ENCODE data around the gene PCDH15.
A peak's percentile ranks its signal among the peaks of the same experiment; 100 is the strongest.

PCDH15 gene

DNA sequence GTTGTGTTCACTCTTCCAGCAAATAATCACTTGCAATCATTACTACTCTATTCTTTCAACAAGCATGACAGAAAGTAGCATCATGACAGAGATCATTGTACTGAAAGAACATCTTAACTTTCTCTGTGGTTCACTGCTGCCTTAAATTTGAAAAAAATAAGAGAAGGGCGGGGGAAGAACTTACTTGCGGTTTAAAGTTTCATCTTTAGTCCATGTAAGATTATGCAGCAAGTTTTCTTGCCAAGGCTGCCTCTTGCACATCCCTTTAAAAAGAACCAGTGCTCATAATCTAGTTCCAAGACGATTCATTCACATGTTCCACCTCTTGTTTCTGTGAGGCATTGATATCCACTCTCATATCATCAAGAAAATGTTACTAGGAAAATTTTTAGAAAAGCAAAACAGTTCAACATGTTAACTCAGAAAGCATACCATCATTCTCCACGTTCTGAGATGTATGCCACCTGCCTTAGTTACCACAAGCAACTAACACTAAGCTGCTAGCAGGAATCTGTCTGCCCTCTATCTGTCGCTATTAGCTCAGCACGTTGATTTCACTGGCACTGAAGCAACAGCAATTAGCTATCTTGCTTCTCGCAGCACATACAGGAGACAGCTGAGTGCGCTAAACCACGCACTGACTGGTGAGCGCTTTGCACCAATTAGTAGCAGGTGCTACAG lies at the start of gene PCDH15:
Gene PCDH15, minus strand, starts transcription at position 491 of the 681 bp plus-strand sequence. CDS start 136,969 bp downstream, outside the sequence.
- peak; percentile 78 for TF ChIP-seq CTCF (conservative IDR thresholded peaks at IDR 0.05; ENCODE audit: low read depth, low read length)
- DNase-seq (ENCODE audit: low read depth) = peak; percentile 63
- no peak within 1 kb of the TSS for H3K4me3 ChIP-seq (ENCODE audit: low read length)

- DNase-seq (ENCODE audit: low read depth) = no peak
- TF ChIP-seq CTCF (conservative IDR thresholded peaks at IDR 0.05; ENCODE audit: low read depth, low read length) = no peak
- no peak overlapping the region for H3K4me3 ChIP-seq (ENCODE audit: low read length)
These were observed 42.9 kb upstream of the PCDH15 start for GRCh38 chr10:54843932-54844331.

DNA sequence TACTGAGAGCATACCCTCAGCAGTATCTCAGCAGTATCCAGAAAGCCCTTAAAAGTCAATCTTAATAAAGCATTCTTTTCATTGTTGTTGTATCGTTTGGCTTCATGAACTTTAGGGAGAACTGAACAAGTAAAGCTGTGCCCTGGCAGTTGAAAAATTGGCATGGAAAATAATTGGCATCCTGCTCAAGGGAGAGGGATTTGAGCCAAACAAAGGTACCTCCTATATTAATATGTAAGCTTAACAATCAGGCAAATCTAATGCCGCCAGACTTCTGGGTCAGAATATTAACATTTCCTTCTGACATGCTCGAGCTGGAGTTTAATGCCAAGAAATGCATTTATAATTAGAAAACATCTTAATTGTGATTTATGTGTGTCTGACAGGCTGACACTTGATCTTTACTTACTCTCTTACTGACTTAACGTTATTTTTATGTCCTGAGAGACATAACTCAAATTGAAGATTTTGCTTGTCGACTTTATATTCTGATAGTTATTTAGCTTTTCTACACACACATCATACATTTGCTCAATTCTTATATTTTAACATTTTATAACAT lies 42.1 kb upstream of the PCDH15 start:
- H3K4me3 ChIP-seq (ENCODE audit: low read length) = no peak overlapping the region
- peak; percentile 47 for DNase-seq (ENCODE audit: low read depth)
- no peak for TF ChIP-seq CTCF (conservative IDR thresholded peaks at IDR 0.05; ENCODE audit: low read depth, low read length)

DNA sequence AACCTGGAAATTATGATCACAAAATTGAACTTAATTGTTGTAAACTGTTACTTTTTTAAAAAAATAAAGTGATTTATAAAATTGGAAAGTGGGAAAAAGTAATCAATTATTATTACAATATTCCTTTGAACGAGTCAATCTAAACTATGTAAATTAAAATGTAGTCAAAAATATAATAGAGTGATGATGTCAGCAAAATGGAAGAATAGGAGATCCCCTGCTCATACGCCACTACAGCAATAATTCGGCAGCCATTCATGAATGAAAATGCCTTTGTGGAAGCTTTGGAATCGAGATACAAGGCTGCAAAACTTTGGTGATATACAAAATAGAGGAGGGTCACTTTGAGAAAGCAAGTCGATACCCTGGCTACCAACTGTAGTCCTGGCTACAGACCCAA lies 36.4 kb upstream of the PCDH15 start:
- no peak for DNase-seq (ENCODE audit: low read depth)
- TF ChIP-seq CTCF (conservative IDR thresholded peaks at IDR 0.05; ENCODE audit: low read depth, low read length) = no peak
- H3K4me3 ChIP-seq (ENCODE audit: low read length) = no peak overlapping the region

DNA sequence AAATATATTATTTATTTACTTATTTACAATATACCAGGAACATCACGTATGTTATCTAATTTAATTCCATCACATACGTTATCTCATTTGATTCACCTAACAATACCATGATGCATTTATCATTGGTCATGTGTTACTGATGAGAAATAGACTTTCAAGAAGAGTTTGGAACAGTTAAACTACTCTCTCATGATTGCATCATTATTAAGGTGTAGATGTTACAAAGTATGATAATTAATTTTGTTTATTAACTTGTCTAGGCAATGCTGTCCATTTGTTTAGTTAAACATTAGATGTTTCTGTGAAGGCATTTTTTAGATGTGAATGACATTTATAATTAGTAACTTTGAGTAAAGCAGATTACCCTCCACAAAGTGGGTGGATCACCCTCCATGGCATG lies 32.0 kb upstream of the PCDH15 start:
- no peak for DNase-seq (ENCODE audit: low read depth)
- TF ChIP-seq CTCF (conservative IDR thresholded peaks at IDR 0.05; ENCODE audit: low read depth, low read length) = no peak
- no peak overlapping the region for H3K4me3 ChIP-seq (ENCODE audit: low read length)

DNA sequence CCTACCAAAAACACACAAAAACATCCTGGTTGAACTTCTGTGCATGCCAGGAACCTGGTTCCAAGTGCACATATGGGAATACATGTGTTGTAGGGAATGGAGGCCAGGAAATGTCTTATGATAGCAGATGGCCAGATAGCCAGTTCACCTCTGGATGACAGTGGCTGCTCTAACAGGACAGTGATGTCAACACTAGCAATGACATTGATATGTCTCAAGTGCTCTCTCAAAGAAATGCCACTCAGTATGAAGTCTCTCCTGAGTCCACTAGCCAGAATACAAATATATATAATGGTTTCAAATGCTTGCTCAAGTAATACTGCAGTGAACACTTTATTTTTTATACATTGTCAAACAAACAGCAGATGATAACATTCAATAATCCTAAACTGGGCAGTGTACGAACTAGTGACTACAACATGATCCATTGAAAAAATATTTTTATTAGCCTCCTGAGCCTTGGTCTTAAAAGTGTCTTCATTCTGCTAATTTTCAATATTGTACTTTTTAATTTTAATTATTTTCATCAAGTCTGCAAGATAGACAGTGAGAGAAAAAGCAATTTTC lies 26.0 kb upstream of the PCDH15 start:
- H3K4me3 ChIP-seq (ENCODE audit: low read length) = no peak overlapping the region
- no peak for DNase-seq (ENCODE audit: low read depth)
- no peak for TF ChIP-seq CTCF (conservative IDR thresholded peaks at IDR 0.05; ENCODE audit: low read depth, low read length)

DNA sequence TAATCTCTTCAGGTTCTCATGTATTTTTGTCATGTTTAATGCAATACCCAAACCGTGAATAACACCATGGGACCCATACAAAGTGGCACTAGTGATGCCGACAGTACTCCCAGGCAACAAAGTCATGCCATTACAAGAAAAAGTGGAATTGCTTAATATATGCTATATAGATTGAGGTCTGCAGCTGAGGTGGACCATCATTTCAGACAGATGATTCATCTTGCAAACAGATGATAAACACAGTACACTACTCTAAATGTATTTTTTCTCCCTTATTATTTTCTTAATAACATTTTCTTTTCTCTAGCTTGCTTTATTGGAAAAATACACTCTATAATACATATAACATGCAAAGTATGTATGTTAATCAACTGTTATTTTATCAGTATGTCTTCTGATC lies 14.6 kb upstream of the PCDH15 start:
- no peak overlapping the region for H3K4me3 ChIP-seq (ENCODE audit: low read length)
- no peak for DNase-seq (ENCODE audit: low read depth)
- no peak for TF ChIP-seq CTCF (conservative IDR thresholded peaks at IDR 0.05; ENCODE audit: low read depth, low read length)
